IPS DF 4.7 (cell line): ENCODE results near the gene EDA.
"Not testable (repeated sequence)": the region's sequence is repeated elsewhere in the genome, so short reads cannot be mapped to it uniquely, and the experiment has no call there.

ENCODE experiments used
- DNase-seq: peaks from one replicate; pipeline ENCODE4 v3.0.0-alpha.2; 2013; ENCODE audit warnings: low spot score; ENCODE audit errors: extremely low read depth

Gene EDA

DNA sequence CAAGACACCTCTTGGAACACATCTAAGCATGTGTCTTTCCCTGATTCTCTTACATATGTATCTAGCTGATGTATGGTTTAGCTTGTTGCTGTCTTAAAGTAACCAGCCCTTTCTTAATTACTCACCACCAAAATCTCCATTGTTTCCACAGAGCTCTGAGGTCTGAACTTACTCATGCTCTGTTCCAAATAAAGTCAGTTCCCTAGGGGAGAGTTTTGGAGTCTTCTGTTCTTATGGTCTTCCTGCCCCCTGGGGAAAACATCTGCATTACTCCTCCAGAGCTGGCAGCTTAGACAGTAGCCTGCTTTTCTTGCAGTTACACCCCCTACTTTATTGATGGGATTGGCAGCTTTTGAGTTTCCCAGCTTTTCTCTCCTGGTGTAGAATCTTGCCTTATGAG lies 125.8 kb downstream of the EDA start:
- DNase-seq = no peak

DNA sequence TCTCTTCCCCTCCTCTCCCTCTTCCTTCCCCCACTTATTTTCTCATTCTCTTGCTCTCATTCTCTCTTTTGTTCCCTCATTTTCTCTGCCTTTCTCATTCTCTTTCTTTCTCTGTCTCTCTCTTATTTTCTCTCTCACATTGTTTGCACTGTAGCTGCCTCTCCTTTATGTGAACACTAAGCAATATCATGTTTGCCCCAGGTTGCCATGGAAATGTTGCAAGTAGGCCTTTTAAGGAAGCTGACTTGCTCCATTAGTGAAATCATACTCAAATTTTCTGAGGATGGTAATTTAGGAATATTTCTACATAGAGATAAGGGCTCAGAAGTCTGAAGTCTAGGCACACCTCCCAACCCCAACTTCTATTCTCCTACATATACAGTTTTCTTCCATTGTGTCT lies 130.1 kb downstream of the EDA start:
- DNase-seq = no peak

DNA sequence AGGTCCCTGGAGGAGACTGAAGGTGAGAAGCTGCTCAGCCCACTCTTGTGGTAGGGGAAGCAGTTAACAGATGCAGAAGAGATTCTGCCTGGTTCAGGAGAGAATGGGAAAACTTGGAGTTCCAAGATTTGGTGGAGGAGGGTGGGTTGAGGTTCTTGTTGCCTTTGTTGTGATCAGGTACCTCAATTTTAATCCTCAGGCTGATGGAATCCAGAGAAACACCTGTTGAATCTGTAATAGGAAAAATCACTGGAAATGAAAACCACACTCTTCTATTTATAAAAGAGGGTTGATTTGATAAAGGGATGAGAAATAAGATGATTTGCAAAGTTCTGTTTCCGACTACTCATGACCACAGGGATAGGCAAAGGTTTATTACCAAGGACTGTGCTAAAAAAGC lies 132.1 kb downstream of the EDA start:
- DNase-seq = no peak

DNA sequence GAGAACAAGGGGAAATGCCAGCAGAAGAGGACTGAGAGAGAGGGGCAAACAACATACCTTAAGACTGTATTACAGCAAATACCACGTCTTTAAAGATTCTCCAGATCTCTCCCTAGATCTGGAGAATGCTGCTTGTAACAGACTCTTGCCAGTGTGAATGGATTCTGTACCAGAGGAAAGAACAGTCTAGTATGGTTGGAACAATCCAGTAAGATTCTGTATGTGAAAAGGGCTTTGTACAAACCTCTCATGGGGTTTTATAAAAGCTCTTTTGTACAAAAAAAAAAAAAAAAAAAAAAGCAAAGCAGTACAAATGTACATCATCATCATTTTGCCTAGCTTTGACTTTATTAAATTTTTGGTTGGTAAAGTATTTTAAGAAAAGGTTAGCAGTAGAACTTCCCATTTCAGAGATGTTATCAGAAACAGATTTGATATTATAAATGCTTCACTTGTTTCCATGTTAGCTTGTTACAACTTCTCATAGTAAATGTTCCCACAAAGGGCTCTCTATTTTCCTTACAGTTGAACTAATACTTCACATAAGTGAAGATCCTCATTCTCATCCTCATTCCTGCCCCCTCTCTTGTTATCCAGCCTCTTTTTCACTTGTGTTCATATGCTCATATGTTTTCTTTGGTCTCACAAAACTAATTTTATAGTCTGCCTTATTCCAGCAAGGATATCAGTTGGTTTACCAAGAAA lies 144.2 kb downstream of the EDA start:
- DNase-seq = no peak

DNA sequence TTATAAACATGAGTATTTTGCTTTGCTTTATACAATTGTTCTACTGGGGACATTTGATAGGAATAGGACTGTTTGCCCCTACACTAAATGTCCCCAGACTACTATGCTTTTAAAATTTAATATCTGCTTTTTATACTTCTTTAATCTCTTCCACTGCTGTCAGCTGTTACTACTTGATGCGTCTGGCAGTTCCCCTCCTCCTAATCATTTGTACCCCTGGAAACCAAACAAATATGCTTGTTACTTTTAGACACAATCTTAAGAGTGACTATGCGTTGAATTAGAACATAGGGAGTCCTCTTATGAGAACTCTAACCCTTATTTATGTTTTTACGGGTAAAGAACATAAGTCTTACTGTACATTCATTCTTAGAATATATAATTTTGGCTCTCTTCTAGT lies 145.7 kb downstream of the EDA start:
- DNase-seq = no peak

DNA sequence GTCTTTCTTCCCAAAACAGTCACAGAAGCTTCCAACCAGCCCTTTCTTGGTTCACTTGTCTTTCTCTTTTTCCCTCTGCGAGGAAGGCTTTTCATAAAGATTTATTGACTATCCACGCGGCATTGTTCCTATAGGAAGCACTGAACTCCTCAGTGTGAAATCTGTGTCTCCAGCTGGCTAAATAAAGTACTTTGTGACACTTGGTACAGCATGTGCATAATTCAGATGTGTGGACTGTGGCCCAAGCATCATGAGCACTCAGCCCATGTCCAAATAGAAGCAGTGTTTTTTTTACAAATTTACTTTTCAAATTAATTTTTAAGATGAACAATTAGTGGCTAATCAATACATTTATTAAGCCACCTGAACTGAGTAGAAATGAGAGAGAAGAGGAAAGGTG lies 146.4 kb downstream of the EDA start:
- no peak for DNase-seq

DNA sequence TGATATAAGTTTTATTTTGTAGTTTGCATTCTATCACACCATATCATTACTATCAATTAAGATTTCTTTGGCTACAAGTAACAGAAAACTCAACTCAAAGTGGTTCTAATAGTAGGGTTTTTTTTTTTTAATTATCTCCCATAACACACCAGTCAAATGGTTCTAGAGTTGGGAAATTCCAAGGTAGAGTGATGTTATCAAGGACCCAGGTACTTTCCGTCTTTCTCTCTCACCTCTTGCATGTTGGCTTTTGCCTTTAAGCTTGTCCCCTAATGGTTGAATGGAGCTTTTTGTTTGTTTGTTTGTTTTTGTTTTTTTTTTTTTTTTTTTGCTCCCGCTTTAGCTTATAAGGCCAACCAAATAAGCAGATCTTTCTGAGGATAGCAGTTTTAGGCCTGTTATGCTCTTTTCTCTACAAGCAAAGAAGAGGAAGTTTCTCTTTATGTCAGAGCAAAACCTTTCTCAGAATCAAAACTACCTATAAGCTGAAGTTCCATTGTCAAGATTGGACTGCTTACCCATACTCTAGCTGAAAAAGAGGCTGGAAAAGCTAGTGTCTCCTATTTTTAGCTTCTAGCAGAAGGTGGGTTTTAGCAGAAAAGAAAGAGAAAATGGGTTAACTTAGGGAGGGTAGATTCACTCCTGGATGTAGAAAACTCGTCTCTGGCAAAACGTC lies 177.5 kb downstream of the EDA start:
- DNase-seq = no peak

DNA sequence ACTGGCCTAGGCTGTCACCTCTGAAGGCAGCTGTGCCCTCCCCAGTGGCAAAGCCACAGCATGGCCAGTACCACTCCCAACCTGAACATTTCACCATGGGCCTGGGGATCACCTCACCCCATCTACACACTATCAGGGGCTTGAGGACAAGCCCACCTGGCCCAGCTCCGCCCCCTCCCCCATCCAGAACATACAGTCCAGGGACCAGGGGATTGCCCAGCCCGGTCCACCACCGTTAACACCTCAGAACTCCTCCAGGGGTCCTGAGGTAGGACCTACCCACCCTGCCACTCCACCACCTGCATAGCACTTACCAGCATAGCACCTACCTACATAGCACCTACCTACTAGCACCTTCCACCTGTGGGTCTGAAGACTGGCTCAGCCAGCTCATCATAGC lies 179.8 kb downstream of the EDA start:
- no peak for DNase-seq

DNA sequence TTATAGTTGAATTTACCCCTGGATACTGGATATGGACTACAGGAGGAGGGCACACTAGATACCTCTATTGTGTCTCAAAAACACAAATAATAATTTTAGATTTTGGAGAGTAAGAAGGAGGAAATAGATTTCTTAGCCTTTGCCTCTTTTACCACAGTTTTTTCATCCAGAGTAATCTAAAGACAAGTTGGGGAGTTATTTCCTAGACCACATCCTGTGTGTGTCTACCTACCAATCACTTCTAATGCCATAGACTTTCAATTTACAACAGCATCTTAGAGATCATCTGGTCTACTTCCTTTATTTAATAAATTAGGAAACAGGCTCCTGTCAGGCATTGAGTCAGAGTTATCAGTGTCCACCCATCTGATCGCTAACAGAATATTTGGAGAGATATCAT lies 191.5 kb downstream of the EDA start:
- no peak for DNase-seq

DNA sequence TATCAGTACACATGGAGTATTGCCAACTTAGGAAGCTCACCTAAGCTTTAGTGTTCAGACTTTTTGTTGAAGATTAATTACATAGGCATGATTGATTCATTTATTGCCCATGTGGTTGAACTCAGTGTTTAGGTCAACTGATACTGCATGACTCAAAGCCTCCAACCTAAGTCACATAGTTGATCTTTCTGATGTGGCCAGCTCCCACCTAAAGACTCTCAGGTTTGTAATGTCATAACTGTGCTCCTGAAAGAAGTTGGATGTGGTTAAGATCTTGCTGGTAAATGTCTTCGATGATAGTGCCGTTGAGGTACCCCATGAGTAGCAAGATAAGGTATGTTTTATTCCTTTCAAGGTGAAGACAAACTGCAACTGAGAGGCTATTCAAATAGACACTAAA lies 192.5 kb downstream of the EDA start:
- DNase-seq = no peak

DNA sequence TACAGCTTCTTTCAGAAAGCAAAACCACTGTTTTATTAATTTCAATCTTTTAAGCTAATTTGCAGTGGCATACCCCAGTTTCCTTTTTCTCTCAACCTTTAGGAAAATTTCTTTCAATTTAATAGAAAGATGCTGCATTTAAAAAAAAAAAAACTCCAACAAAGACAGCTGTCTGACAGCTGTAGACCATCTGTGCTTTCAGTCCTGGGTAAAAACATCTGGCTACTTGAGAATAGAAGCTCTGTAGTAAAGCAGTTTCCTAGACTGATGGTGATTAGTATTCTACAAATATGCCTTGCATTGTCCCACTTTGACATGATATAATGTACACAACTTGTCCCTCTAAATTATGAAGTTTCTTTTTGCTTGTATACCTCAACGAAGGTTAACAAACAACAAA lies 197.8 kb downstream of the EDA start:
- DNase-seq = no peak

DNA sequence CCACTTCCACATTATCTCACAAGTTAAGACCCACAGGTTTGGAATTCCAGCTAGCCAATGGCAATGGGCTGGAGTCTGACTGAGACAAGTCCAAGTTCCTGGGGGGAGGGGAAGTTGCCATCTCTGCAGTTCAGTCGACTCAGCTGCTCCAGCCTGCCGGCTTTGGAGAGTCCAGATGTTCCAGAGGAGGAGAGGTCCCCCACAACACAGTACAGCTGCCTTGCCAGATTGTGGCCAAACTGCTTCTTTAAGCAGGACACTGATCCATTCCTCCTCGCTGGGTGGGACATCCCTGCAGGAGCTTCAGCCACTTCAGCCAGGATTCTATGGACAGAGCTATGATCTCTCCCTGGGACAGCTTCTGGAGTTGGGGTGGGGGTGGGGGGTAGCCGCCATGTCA lies 199.2 kb downstream of the EDA start:
- no peak for DNase-seq

DNA sequence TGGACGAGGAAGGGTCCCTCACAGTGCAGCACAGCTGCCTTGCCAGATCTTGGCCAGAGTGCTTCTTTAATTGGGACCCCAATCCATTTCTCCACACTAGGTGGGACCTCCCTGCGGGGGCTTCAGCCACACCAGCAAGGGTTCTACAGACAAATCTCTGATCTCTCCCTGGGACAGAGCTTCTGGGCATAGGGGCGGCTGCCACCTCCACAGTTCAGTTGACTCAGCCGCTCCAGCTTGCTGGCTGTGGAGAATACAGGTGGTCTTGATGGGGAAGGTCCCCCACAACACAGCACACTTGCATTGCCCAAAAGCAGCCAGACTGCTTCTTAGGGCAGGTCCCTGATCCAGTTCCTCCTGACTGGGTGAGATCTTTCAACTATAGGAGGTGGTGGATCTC lies 199.6 kb downstream of the EDA start:
- no peak for DNase-seq

DNA sequence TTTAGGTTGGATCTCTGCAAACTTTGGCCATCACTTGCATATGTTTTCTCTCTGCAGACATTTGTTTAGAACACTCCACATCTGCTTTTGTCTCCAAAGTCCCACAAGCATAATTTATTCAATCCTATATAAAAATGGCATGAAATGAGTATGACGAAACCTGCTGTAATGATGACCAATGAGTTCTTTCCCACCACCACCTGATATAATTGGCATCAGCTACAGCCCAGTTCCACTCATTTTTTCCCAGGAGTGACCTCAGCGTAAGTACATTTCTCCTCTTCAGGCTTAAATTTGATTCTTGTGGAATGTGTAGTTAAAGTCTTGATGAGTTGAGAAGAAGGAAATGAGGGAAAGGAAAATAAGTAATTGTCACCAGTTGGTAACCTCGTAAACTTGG lies 228.7 kb downstream of the EDA start:
- DNase-seq = no peak

DNA sequence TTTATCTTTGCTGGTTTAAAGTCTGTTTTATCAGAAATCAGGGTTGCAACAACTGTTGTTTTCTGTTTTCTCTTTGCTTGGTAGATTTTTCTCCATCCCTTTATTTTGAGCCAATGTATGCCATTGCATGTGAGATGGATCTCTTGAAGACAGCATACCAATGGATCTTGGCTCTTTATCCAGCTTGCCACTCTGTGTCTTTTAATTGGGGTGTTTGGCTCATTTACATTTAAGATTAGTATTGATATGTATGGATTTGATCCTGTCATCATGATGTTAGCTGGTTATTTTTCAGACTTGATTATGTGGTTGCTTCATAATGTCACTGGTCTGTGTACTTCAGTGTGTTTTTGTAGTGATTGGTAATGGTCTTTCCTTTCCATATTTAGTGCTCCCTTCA lies 244.1 kb downstream of the EDA start:
- not testable (repeated sequence) for DNase-seq

DNA sequence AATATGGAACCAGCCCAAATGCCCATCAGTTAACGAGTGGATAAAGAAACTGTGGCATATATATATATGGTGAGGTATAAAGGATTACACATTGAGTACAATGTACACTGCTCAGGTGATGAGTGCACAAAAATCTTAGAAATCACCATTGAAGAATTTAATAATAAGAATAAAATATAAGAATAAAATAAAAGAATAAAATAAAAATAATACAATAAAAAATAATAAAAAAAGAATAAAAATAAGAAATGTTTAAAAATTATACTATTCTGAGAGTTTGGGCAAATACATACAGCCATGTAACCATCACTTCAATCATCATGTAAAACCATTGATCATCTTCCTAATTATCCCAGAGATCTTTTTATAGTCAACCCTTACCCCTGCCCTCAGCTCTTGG lies 260.3 kb downstream of the EDA start:
- DNase-seq = no peak

DNA sequence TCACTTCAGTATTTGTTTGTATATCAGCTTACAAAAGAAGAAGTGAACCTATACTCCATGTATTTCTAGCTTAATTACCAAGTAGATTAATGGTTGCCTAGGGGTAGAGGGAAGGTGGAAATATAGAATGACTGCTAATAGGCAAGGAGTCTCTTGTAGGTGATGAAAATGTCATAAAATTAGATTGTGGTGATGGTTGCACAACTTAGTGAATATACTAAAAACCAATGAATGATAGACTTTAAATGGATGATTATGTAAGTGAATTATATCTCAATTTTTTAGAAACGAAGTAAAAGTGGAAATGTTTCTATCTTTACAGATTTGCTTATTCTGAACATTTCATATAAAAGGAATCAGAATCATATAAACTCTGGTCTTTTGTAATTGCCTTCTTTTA lies 268.3 kb downstream of the EDA start:
- DNase-seq = no peak

DNA sequence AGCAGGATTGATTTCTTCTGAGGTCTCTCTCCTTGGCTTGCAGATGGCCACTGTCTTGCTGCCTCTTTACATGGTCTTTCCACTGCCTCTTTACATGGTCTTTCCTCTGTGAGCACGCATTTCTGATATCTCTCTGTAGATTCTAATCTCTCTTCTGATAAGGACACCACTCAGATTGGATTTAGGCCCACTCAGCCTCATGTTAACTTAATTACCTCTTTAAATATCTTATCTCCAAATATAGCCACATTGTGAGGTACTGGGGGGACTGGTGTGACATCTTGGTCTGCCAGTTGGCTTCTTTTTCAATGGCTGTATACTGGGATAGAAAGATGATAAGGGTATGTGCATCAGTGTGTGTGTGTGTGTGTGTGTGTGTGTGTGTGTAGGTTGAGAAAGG lies 280.1 kb downstream of the EDA start:
- no peak for DNase-seq

DNA sequence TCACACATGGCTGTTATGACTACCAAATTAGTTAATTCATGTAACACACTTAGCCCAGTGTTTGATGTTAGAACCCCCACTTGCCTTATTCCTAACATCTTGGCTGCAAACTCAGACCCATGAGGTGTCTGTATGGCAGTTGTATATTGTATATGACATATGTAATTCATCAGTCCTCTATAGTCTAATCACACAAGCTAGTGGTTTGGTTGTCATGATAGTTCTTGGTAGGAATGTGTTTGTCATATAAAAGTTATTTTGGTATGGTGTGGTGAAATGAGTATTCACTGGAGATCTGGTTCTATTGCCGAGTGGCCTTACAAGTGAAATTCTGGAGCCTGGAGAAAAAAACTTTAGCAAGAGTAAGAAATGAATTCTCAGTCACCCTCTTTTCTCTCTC lies 284.6 kb downstream of the EDA start:
- no peak for DNase-seq

DNA sequence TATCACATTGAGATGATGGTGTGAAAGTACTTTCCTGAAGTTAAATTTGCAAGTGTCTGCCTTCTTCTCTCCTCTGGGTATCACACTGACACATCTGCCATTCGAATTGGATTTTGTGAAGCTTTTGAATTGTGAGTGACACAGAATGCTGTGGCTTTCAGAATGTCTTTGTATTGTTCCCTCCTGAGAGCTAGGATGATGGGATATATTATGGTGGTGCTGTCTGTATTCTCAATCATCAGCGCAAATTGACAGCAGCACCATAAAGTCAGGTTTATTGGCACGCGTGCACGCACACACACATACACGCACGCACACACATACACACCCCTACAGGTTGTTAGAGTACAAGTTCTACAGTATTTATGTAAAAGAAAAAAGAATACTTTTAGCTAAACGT lies 290.5 kb downstream of the EDA start:
- no peak for DNase-seq

DNA sequence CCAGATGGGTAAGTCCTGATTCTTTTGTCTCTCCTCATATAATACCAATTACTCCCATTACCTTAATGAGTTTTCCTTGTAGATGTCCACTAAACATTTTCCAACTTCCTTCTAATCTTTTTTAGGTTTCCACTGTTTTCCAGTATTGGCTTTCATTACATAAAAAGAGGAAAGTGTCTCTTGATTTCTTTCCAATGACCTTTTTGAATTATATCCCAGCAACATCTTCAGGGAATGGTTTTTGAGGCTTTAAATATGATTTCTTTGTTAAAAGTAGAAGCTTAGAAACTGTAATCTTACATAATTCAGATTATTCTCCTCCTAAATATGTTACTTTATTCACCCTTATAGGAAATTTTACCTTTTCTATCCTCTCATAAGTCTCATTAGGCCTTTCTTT lies 298.9 kb downstream of the EDA start:
- no peak for DNase-seq

DNA sequence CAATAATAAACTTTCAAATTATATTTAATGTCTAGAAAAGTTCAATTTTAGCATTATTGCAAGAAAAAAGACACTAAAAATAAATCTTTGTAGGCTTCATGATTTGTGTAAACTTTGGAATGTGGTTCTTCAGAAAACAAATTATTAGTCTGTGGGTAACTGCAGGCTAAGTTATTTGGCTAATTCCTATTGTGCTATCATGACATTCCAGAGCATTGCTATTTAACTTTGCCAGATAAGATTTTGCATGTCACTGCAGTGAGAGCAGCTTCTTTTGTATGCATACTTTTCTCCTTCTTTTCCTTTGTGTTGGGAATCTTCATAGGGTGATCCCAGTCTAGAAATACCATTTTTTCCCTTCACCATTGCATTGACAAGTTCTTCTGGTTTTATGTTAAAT lies 303.8 kb downstream of the EDA start:
- DNase-seq = no peak

DNA sequence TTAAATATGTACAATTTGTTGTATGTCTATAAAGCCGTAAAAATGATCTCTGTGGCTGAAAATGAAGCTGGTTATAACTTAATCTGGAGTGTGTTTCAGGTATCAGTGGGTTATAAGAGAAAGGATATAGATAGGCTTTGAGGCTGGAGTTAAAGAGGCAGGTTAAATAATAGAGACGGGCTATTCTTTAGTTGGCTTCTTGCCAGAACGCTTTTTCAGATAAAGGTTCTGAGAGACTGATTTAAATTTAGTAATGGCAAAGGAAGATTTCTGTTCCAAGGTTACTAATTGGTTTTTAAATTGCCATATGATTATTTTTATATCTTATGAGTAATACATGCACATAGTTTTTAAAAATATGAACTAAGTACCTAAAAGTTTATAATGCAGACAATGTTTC lies 316.4 kb downstream of the EDA start:
- DNase-seq = no peak
